T-cell (primary cell): ENCODE results near the gene CSRNP2. TPM values are rescaled to one million over a fixed set of nuclear protein-coding genes. Genes with fewer than 3 reads are reported as not detected.

Source experiments
- ATAC-seq, 4 experiments: fragments of 200-7000 bp in 3 of 4; fragments of 150-1000 bp in 1 of 4; cut with Tn5 transposase; replicated peaks in 1 of 4; 1 replicate in 3 of 4; 2 replicates in 1 of 4; pipeline ENCODE4 v1.10.0; 2021; ENCODE audit warnings: moderate library complexity in 3 of 4, mild to moderate bottlenecking in 2 of 4, moderate number of reproducible peaks in 1 of 4
- CTCF ChIA-PET, 2 donors: fragments of 300-600 bp; sonication (Branson Sonifier 250); formaldehyde crosslinking; loops; one replicate each; lab custom pipeline; 2022; ENCODE audit warnings: antibody characterized with exemption in 2 of 2; lab: Charles Lee
- POLR2A ChIA-PET, 2 donors: fragments of 300-600 bp; sonication (Branson Sonifier 250); formaldehyde crosslinking; loops; one replicate each; lab custom pipeline; 2022; ENCODE audit warnings: antibody characterized with exemption in 2 of 2; lab: Charles Lee
- DNase-seq, 35 experiments: peaks; one replicate each; pipeline versions ENCODE4 v3.0.0 to v3.0.0-alpha.2; 2013 to 2023
- H3K27ac ChIP-seq: one replicate; pipeline ENCODE4 v1.5.1; 2013; ENCODE audit warnings: low read length
- H3K27me3 ChIP-seq, 2 experiments: replicated peaks in 1 of 2; 1 replicate in 1 of 2; 2 replicates in 1 of 2; pipeline versions ENCODE4 v1.6.1 to v1.7.0; 2013; ENCODE audit warnings: low read length in 1 of 2, mixed read lengths in 1 of 2; ENCODE audit not compliant: control insufficient read depth in 2 of 2, insufficient read depth in 2 of 2; ENCODE audit errors: extremely low read depth in 1 of 2
- H3K36me3 ChIP-seq, 2 donors: 1 replicate in 1 of 2; 2 replicates in 1 of 2; pipeline versions ENCODE4 v1.6.1 to v1.7.0; 2013; ENCODE audit warnings: low read length in 1 of 2; ENCODE audit not compliant: control insufficient read depth in 2 of 2, insufficient read depth in 1 of 2; ENCODE audit errors: extremely low read depth in 1 of 2
- H3K4me1 ChIP-seq, 2 experiments: 1 replicate in 1 of 2; 2 replicates in 1 of 2; pipeline versions ENCODE4 v1.6.1 to v1.7.0; 2013; ENCODE audit warnings: low read length in 2 of 2, mixed read lengths in 1 of 2; ENCODE audit not compliant: insufficient read depth in 2 of 2, control insufficient read depth in 1 of 2; ENCODE audit errors: extremely low read depth in 1 of 2
- H3K4me3 ChIP-seq, 2 donors: 1 replicate in 1 of 2; 2 replicates in 1 of 2; pipeline versions ENCODE4 v1.5.1 to v1.7.0; 2013; ENCODE audit warnings: mild to moderate bottlenecking in 2 of 2, low read length in 1 of 2, moderate library complexity in 1 of 2; ENCODE audit not compliant: control insufficient read depth in 1 of 2; ENCODE audit errors: extremely low read depth in 1 of 2
- H3K9me3 ChIP-seq: 2 replicates; pipeline ENCODE4 v1.7.0; 2013
- H3K27ac Mint-ChIP-seq, 2 donors: one replicate each; pipeline ENCODE4 v1.8.0; 2020 to 2021; ENCODE audit warnings: mild to moderate bottlenecking in 2 of 2, mixed read lengths in 2 of 2
- H3K27me3 Mint-ChIP-seq, 2 donors: one replicate each; pipeline ENCODE4 v1.8.0; 2021 to 2022; ENCODE audit warnings: mixed read lengths in 2 of 2
- H3K36me3 Mint-ChIP-seq: one replicate; pipeline ENCODE4 v1.8.0; 2021; ENCODE audit warnings: mixed read lengths
- H3K4me1 Mint-ChIP-seq, 3 donors: one replicate each; pipeline ENCODE4 v1.8.0; 2020 to 2022; ENCODE audit warnings: mixed read lengths in 3 of 3, mild to moderate bottlenecking in 1 of 3
- H3K4me3 Mint-ChIP-seq, 3 donors: one replicate each; pipeline ENCODE4 v1.8.0; 2020 to 2022; ENCODE audit warnings: mild to moderate bottlenecking in 3 of 3, mixed read lengths in 3 of 3, moderate library complexity in 3 of 3
- H3K9me3 Mint-ChIP-seq, 3 donors: one replicate each; pipeline ENCODE4 v1.8.0; 2020 to 2022; ENCODE audit warnings: mixed read lengths in 3 of 3
- WGBS: methylation state at CpG from one replicate; pipeline ENCODE4 v1.1.5; 2013; ENCODE audit warnings: missing lambda C conversion rate; ENCODE audit not compliant: insufficient coverage; 5-methylcytosine and 5-hydroxymethylcytosine counted together
- total RNA-seq, 35 experiments: library from RNA in 6 of 35; stranded (reverse) in 6 of 35; fragments of 120-200 nt in 1 of 35; gene quantifications; one replicate each; pipeline versions ENCODE4 v1.2.1 to v1.2.4 and lab custom pipeline; 2013 to 2026

Gene CSRNP2
- total RNA-seq, 5 donors from 2014 or later (not counting 1 experiment from before 2014, with no cell fraction given) = 24.4 to 37.3 (median 34.3) TPM

- no peak overlapping the region for H3K27ac ChIP-seq
- H3K27me3 ChIP-seq = no peaks in the 10 kb centered on the region
- Mint-ChIP-seq H3K4me1 (peaks cover 0 to 15% (median 8%) of the 10 kb centered on the region in 3 donors), H3K27ac (peak overlapping the region in 1 of 2 donors; percentile 6), H3K9me3 (no peaks in the 10 kb centered on the region), H3K36me3 (peaks cover 24% of the 10 kb centered on the region), H3K27me3 (no peaks in the 10 kb centered on the region), H3K4me3 (no peak overlapping the region)
- no peaks in the 10 kb centered on the region for H3K9me3 ChIP-seq
- no peak for ATAC-seq
- no peak for DNase-seq
- H3K4me3 ChIP-seq = no peak overlapping the region
- ChIA-PET POLR2A (no interaction called here), CTCF (interaction anchor here in 1 of 2 donors (0.7 kb wide), 1 partner anchor 471 kb away, joined by 3 read pairs; no protein-coding TSS in a partner anchor)
- peaks cover 0 to 11% of the 10 kb centered on the region in 2 donors for H3K36me3 ChIP-seq
- no CpG with 5 or more reads among the region's 2 CpGs for WGBS
- H3K4me1 ChIP-seq = no peaks in the 10 kb centered on the region
Observed at GRCh38 chr12:51126297-51126696, 42.9 kb upstream of the CSRNP2 start.

- Mint-ChIP-seq H3K27ac (no peak overlapping the region), H3K4me3 (no peak overlapping the region), H3K4me1 (peaks cover 0 to 15% (median 8%) of the 10 kb centered on the region in 3 donors), H3K36me3 (peaks cover 24% of the 10 kb centered on the region), H3K9me3 (no peaks in the 10 kb centered on the region), H3K27me3 (no peaks in the 10 kb centered on the region)
- no peaks in the 10 kb centered on the region for H3K9me3 ChIP-seq
- 95% methylated on average over 13 of the region's 14 CpGs for WGBS
- DNase-seq = no peak
- ChIA-PET CTCF (no interaction called here), POLR2A (no interaction called here)
- no peaks in the 10 kb centered on the region for H3K27me3 ChIP-seq
- H3K27ac ChIP-seq = no peak overlapping the region
- no peak for ATAC-seq
- peaks cover 0 to 11% of the 10 kb centered on the region in 2 donors for H3K36me3 ChIP-seq
- H3K4me1 ChIP-seq = no peaks in the 10 kb centered on the region
- no peak overlapping the region for H3K4me3 ChIP-seq
Observed at GRCh38 chr12:51124504-51124903, 41.1 kb upstream of the CSRNP2 start.

DNA sequence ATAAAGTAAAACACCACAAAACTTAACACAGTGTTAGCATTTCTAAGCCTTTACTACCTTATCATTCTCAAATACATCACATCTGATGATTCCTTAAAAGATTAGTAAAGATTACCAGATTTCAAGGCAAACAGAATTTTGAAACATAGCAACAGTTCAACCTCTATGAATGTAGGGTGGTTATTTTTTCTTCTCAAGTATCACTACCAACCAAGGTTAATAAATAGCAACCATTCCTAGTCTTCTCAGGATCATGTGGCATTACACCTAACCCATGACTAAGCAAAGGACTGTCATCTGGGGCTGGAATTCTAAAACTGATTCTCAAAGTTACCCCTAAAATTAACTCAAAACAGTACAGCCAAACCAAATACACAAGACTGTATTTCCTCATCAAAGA is 39.4 kb upstream of the CSRNP2 start:
- Histone ChIP-seq H3K27ac (no peak overlapping the region), H3K4me1 (no peaks in the 10 kb centered on the region), H3K9me3 (no peaks in the 10 kb centered on the region), H3K4me3 (no peak overlapping the region), H3K36me3 (peaks cover 0 to 11% of the 10 kb centered on the region in 2 donors), H3K27me3 (no peaks in the 10 kb centered on the region)
- Mint-ChIP-seq H3K9me3 (no peaks in the 10 kb centered on the region), H3K27ac (no peak overlapping the region), H3K4me3 (no peak overlapping the region), H3K36me3 (peaks cover 29% of the 10 kb centered on the region), H3K4me1 (peaks cover 0 to 9% (median 5%) of the 10 kb centered on the region in 3 donors), H3K27me3 (no peaks in the 10 kb centered on the region)
- ChIA-PET CTCF (no interaction called here), POLR2A (no interaction called here)
- DNase-seq = no peak
- ATAC-seq = no peak

DNA sequence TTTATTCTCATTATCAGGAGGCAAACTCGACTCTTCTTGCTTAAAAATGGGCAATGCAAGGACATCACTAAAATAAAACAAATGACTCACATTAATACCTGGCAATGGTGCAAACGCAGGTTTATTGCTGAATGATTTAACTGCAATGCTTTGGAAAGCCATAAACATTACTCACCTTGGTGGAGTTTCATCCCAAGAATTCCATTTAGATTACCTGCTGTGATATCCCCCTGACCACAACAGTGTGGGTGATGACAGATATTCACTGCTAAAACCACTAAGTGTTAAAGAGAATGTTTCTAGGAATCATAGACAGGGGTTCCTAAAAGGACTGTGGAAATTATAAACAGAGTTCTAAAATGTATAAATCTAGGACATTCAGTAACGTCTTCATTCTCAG is 35.3 kb upstream of the CSRNP2 start:
- Mint-ChIP-seq H3K36me3 (peaks cover 30% of the 10 kb centered on the region), H3K27me3 (no peaks in the 10 kb centered on the region), H3K27ac (no peak overlapping the region), H3K9me3 (no peaks in the 10 kb centered on the region), H3K4me1 (no peaks in the 10 kb centered on the region), H3K4me3 (no peak overlapping the region)
- ChIA-PET CTCF (no interaction called here), POLR2A (no interaction called here)
- Histone ChIP-seq H3K36me3 (peaks cover 7 to 28% of the 10 kb centered on the region in 2 donors), H3K27me3 (no peaks in the 10 kb centered on the region), H3K27ac (no peak overlapping the region), H3K9me3 (no peaks in the 10 kb centered on the region), H3K4me3 (no peak overlapping the region), H3K4me1 (no peaks in the 10 kb centered on the region)
- ATAC-seq = no peak
- no CpG with 5 or more reads among the region's 3 CpGs for WGBS
- DNase-seq = no peak

GRCh38 chr12:51115533-51115932 is 32.1 kb upstream of the CSRNP2 start:
- Mint-ChIP-seq H3K27me3 (no peaks in the 10 kb centered on the region), H3K9me3 (no peaks in the 10 kb centered on the region), H3K4me1 (no peaks in the 10 kb centered on the region), H3K36me3 (peaks cover 46% of the 10 kb centered on the region), H3K4me3 (no peak overlapping the region), H3K27ac (no peak overlapping the region)
- no peak overlapping the region for H3K4me3 ChIP-seq
- ATAC-seq (no peak), DNase-seq (no peak)
- H3K9me3 ChIP-seq = no peaks in the 10 kb centered on the region
- peaks cover 7 to 42% of the 10 kb centered on the region in 2 donors for H3K36me3 ChIP-seq
- no peaks in the 10 kb centered on the region for H3K27me3 ChIP-seq
- H3K27ac ChIP-seq = no peak overlapping the region
- POLR2A ChIA-PET = interaction anchor here in 1 of 2 donors (0.6 kb wide), 1 partner anchor 115 kb away, joined by 5 read pairs; no protein-coding TSS in a partner anchor
- H3K4me1 ChIP-seq = no peaks in the 10 kb centered on the region
- CTCF ChIA-PET = no interaction called here

GRCh38 chr12:51108136-51108535 is 24.7 kb upstream of the CSRNP2 start:
- Mint-ChIP-seq H3K27me3 (no peaks in the 10 kb centered on the region), H3K4me3 (no peak overlapping the region), H3K27ac (no peak overlapping the region), H3K36me3 (peaks cover 49% of the 10 kb centered on the region), H3K9me3 (no peaks in the 10 kb centered on the region), H3K4me1 (no peaks in the 10 kb centered on the region)
- no peak overlapping the region for H3K4me3 ChIP-seq
- ChIA-PET CTCF (interaction anchor here in 1 of 2 donors (1.0 kb wide), 1 partner anchor 120 kb away, joined by 4 read pairs; no protein-coding TSS in a partner anchor), POLR2A (no interaction called here)
- DNase-seq = no peak
- WGBS = 100% methylated on average over 2 of the region's 4 CpGs
- no peaks in the 10 kb centered on the region for H3K27me3 ChIP-seq
- no peak for ATAC-seq
- H3K27ac ChIP-seq = no peak overlapping the region
- H3K9me3 ChIP-seq = no peaks in the 10 kb centered on the region
- H3K4me1 ChIP-seq = no peaks in the 10 kb centered on the region
- H3K36me3 ChIP-seq = peaks cover 7 to 55% of the 10 kb centered on the region in 2 donors

DNA sequence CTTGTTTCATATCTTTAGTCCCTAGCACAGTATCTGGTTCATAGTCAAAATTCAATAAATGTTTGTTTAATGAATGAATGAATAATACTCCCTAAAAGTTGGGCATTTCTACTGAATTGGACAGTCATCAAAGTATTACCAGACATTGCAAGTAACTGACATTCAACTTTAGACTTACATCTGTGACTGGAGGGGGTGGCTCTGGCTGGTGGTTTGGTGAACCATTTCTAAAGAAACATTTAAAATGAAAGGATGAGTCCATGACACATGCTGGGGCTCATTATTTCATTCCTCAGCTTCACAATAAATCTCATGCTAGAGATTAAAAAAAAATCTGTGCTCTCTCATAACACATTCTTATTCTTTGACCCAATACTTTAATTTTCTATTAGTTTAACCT is 20.6 kb upstream of the CSRNP2 start:
- ATAC-seq (no peak), DNase-seq (no peak)
- ChIA-PET POLR2A (interaction anchor here in 1 of 2 donors (0.9 kb wide), 1 partner anchor 24 kb away, joined by 3 read pairs; no protein-coding TSS in a partner anchor), CTCF (no interaction called here)
- Mint-ChIP-seq H3K4me1 (no peaks in the 10 kb centered on the region), H3K9me3 (no peaks in the 10 kb centered on the region), H3K4me3 (no peak overlapping the region), H3K27me3 (no peaks in the 10 kb centered on the region), H3K27ac (no peak overlapping the region), H3K36me3 (peaks cover 60% of the 10 kb centered on the region)
- Histone ChIP-seq H3K4me3 (no peak overlapping the region), H3K36me3 (peaks cover 10 to 68% of the 10 kb centered on the region in 2 donors), H3K9me3 (no peaks in the 10 kb centered on the region), H3K27me3 (no peaks in the 10 kb centered on the region), H3K4me1 (no peaks in the 10 kb centered on the region), H3K27ac (no peak overlapping the region)
